Measurements from ENCODE around the gene MRAP2. TPM values are rescaled to one million over a fixed set of nuclear protein-coding genes. Genes with fewer than 3 reads are reported as not detected.

Gene MRAP2
- total RNA-seq, 3 donors from 2014 or later = 2.4 to 9.0 (median 6.3) TPM

GRCh38 chr6:84035484-84035883, 1.9 kb downstream of the MRAP2 start:
- no peak for DNase-seq
- TF ChIP-seq CTCF (IDR thresholded peaks at IDR 0.05) = no peak
- intact Hi-C loops (cut with DNase I, micrococcal nuclease) = no loop called here
- no peak for ATAC-seq
- H3K4me1 ChIP-seq (ENCODE audit: low read depth) = no peaks in the 10 kb centered on the region
- no peak overlapping the region for H3K4me3 ChIP-seq
- no peaks in the 10 kb centered on the region for H3K36me3 ChIP-seq (ENCODE audit: low read depth)
- no peaks in the 10 kb centered on the region for H3K9me3 ChIP-seq

GRCh38 chr6:84037425-84038089, 4.0 kb downstream of the MRAP2 start:
- Histone ChIP-seq H3K4me1 (ENCODE audit: low read depth) (no peaks in the 10 kb centered on the region), H3K9me3 (no peaks in the 10 kb centered on the region), H3K36me3 (ENCODE audit: low read depth) (no peaks in the 10 kb centered on the region), H3K4me3 (no peak overlapping the region)
- ATAC-seq (no peak), DNase-seq (no peak)
- intact Hi-C loops (cut with DNase I, micrococcal nuclease) = no loop called here
- TF ChIP-seq CTCF (IDR thresholded peaks at IDR 0.05) = no peak

GRCh38 chr6:84042603-84043002, 9.0 kb downstream of the MRAP2 start:
- Histone ChIP-seq H3K36me3 (ENCODE audit: low read depth) (no peaks in the 10 kb centered on the region), H3K4me3 (no peak overlapping the region), H3K9me3 (no peaks in the 10 kb centered on the region), H3K4me1 (ENCODE audit: low read depth) (no peaks in the 10 kb centered on the region)
- intact Hi-C loops (cut with DNase I, micrococcal nuclease) = no loop called here
- DNase-seq = no peak
- TF ChIP-seq CTCF (IDR thresholded peaks at IDR 0.05) = no peak
- no peak for ATAC-seq

GRCh38 chr6:84043555-84043954, 10.0 kb downstream of the MRAP2 start:
- ATAC-seq = no peak
- H3K4me3 ChIP-seq = no peak overlapping the region
- no peaks in the 10 kb centered on the region for H3K36me3 ChIP-seq (ENCODE audit: low read depth)
- TF ChIP-seq CTCF (IDR thresholded peaks at IDR 0.05) = no peak
- H3K4me1 ChIP-seq (ENCODE audit: low read depth) = no peaks in the 10 kb centered on the region
- intact Hi-C loops (cut with DNase I, micrococcal nuclease) = no loop called here
- DNase-seq = no peak
- H3K9me3 ChIP-seq = no peaks in the 10 kb centered on the region

- intact Hi-C loops (cut with DNase I, micrococcal nuclease) = no loop called here
- no peak for TF ChIP-seq CTCF (IDR thresholded peaks at IDR 0.05)
These were observed 13.2 kb downstream of the MRAP2 start for GRCh38 chr6:84046755-84047154.

GRCh38 chr6:84048588-84048987, 15.0 kb downstream of the MRAP2 start:
- Histone ChIP-seq H3K9me3 (no peaks in the 10 kb centered on the region), H3K36me3 (ENCODE audit: low read depth) (no peaks in the 10 kb centered on the region), H3K4me3 (no peak overlapping the region), H3K4me1 (ENCODE audit: low read depth) (no peaks in the 10 kb centered on the region)
- ATAC-seq (no peak), DNase-seq (no peak)
- intact Hi-C loops (cut with DNase I, micrococcal nuclease) = no loop called here
- no peak for TF ChIP-seq CTCF (IDR thresholded peaks at IDR 0.05)

More at GRCh38 chr6:84046755-84047154, 13.2 kb downstream of the MRAP2 start:
- Histone ChIP-seq H3K36me3 (ENCODE audit: low read depth) (no peaks in the 10 kb centered on the region), H3K4me3 (no peak overlapping the region), H3K9me3 (no peaks in the 10 kb centered on the region), H3K4me1 (ENCODE audit: low read depth) (no peaks in the 10 kb centered on the region)
- no peak for DNase-seq
- ATAC-seq = no peak
